Islet precursor cell (in vitro differentiated cells): ENCODE results near the gene LRRC63.
A peak's percentile ranks its signal among the peaks of the same experiment; 100 is the strongest.
"Not testable (repeated sequence)": the region's sequence is repeated elsewhere in the genome, so short reads cannot be mapped to it uniquely, and the experiment has no call there.

ENCODE experiments used
- DNase-seq: peaks from one replicate; pipeline ENCODE4 v3.0.0-alpha.2; 2018

The LRRC63 gene

DNA sequence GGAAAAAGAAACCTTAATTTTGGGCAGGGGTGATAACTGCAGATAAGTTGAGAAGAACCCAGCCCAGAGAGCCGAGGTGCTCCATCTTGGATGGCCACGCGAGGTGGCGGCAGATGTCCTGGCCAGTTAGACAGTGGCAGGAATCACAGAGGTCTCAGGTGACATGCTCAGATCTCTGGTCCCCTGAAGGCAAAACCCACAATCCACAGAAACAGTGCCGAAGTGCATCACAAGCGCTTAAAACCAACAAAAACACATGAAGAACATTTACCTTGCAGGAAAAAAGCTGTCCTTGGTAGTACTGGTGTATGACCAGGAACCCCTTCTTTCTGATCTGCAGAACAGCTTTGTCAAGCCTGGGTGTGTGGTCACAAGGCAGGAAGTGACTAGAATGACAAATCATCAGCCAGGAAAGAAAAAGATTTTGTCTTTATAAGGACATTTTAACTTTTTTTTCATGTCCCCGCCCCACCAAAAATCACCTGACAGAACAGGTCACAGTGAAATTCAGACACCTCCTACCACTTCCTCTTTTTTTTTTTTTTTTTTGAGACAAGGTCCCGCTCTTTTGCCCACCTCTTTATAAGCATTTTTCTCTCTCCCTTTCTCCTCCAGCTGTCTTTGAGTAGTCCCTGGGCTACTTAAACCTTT is 29.8 kb upstream of the LRRC63 start, which contains the start of gene LCP1:
TSS of gene LCP1 (minus strand) at position 338 of the 651 bp plus-strand sequence. CDS start 22,515 bp downstream, outside the sequence.
- DNase-seq, result peak; percentile 69

DNA sequence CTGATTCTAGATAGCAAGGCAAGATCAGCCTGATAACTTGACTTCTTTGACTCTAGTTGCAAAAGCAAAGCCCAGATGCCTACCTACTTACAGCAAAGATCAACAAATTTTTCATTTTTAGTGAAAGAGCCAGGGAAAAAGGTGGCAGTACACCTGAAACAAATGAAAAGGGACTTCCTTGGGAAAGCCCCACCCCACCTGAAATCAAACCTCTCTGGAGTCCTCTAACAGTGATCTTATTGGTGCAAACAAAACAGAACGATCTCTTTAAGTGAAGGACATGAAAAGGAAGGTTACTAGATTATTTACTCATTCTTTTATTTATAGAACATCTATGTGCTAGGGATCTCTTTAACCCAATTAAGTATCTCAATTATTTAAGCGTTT is 29.2 kb upstream of the LRRC63 start:
- DNase-seq, result no peak

DNA sequence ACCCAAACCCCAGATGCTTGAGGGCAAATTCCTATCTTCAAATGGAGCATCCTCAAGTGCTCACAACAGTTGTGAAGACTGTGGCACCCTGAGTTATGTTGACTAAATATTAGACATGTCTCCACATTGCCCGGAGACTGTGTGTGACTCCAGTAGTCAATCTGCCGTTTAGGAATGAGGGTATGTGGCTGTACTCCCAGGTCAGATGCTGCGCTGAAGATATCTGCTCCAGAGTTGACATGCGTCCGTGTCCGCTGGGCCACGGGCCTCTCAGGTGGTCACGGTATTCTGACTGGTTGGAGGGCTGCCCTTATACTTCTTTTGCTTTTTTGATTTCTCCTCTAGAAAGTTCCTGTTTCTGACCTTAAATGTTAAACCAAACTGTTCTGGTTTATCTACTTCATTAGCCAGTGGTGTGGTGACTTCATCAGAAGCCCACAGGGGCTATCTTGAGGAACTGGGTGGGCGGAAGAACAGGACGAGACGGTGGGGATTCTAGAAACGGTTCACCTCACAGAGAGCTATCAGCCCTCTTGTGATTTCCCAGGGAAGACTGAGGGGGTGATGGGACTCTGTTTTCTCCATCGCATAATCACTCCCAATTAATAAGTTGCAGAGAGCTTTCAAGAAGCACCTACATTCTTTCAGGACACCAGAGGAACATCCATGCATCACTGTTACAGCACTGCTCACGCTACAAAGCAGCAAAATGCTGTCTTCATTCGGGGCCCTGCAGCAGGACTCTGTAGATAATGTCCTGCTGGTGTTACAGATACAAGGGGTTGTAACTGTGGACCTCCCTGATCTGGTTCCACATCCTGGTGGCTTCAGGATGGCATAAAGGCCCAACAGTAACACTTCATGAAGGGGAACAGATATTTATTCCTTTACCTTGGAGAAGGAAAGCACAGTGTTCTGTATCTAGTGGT is 28.4 kb upstream of the LRRC63 start:
- no peak for DNase-seq

DNA sequence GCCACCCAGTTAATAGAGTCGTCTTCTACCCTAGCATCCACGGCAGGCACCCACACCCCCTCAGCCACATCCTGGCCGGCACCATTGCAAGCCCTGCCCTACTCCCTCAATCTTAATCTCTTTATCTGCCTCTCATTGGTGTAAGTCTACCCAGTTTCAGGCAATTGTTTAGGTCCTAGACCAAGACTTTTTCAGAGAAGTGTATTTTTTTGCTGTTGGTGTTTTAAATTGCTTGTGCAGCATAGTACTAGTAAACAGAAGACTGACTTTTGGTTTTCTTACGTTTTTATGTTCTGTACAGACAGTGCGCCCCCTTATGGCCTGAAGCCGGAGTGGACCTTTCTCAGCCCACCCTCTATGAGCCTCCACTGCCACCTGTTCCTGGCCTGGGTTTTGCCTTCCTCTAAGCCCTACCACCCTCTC is 27.4 kb upstream of the LRRC63 start:
- DNase-seq, result no peak

DNA sequence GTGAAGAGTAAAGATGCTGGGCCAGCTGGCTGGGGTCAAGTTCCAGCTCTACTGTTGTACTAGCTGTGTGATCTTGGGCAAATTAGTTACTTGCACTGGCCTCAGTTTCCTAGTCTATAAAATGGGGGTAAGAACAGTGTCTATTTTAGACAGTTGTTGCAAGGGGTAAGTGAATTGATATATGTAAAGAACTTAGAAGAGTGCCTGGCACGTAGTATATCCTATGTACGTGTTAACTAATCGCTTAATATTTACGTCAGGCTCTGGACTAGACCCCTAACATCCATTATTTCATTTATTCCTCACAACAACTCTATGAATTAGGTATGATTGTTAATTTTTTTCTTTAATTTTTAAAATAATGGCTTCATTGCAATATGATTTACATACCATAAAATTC is 26.1 kb upstream of the LRRC63 start:
- DNase-seq, result no peak

DNA sequence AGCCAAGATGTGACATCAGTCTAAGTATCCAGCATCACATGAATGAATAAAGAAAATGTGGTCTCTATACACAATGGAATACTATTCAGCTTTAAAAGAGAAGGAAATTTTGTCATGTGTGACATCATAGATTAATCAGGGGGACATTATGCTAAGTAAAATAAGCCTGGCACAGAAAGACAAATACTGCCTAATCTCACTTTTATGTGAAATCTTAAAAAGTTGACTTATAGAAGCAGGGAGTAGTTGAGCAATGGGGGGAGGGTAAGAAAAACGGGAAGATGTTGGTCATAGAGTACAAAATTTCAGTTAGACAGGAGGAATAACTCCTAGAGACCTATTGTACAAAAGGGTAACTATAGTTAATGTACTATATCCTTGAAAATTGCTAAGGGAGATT is 19.3 kb upstream of the LRRC63 start:
- no peak for DNase-seq

DNA sequence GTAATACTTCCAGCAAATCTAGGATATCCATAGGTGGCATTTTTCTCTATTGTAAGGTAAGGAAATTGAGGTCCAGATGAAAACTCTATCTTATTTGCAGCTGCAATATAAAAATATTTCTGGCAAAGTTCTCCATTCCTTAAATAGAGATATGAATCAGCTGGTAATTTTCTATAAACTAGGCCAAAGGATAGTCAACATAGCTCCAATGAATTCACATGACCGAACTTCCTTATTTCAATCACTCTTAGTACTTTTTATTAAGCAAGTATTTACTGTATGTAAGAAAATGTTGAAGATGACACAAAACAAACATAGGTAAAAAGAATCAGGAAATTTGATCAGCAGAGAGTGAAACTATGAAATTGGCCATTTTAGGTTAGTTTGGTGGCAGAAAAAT is 16.7 kb upstream of the LRRC63 start:
- no peak for DNase-seq

DNA sequence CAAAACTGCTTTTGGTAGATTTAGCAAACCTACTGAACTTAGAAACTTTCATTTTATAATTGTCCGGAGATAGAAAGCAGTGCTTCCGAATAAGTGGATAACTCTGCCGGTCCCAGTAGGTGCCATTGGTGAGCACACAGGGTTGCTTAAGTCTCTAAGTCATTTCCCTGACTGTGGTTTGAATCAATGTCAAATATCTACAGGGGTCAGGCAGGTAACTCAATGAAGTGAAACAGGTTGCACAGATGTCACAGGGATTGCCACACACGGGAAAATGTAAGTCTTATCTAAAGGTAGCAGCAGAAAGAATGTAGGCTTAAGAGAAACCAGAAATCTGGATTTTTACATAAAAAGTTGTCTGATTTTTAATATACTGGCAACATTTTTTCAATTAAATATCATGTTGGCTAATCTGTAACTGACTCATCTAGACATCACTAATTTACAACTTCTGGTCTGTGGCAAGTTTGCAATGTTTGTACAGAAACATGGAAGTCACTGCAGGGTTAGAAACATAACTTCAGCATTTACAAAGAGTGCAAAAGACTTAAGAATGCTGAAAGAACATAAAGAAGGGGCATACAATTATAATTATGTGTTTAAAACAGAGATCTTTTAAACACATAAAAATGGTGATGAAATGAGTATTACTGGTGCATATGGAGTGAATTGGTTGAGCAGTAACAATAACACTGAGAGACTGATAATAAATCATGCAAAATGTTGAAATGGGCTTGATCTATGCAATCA is 14.3 kb upstream of the LRRC63 start:
- no peak for DNase-seq

DNA sequence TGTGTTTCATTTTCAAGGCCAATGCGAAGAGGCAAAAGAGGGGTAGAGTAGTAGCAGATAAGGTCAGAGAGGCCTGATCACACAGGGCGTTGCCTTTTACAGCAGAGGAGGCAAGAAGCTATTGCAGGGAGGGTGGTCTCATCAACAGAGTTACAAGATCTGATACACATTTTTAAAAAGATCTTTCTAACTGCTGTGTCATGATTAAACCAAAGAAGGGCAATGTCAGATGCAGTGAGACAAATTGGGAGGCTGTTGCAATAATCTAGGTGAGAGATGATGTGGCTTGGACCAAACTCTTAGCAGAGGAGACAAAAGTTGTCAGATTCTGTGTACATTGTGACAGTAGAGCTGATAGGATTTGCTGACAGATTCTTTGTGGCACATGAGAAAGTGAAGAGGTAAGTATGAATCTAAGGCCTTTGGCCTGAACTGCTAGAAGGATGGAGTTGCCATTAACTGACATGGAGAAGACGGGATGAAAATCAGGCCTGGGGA is 13.0 kb upstream of the LRRC63 start:
- no peak for DNase-seq

DNA sequence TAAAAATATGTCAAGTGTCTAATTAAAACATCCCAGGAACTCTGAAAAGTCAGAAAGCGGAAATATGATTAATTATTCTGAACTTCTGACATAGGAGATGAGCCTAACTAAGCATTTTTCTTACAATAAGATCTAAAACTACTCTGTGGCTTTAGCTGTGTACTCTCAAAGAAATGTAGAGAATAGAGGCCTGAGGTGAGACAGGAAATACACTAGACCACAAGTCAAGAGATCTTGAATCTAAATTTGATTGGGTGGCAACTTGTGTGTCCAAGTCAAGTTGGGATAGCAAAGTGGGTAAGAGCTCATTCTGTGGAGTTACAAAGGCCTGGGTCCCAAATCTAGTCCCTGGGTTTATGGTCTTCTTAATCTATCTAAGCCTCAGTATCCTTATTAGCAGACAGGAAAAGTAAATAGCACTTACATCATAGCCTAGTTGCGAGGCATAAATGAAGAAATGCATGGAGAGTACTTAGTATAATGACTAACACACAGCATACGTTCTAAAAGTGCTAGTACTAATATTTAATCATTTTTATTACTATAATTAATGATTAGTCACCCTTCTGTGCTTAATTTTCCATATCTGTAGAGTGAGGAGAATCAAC is 9.4 kb upstream of the LRRC63 start:
- no peak for DNase-seq

DNA sequence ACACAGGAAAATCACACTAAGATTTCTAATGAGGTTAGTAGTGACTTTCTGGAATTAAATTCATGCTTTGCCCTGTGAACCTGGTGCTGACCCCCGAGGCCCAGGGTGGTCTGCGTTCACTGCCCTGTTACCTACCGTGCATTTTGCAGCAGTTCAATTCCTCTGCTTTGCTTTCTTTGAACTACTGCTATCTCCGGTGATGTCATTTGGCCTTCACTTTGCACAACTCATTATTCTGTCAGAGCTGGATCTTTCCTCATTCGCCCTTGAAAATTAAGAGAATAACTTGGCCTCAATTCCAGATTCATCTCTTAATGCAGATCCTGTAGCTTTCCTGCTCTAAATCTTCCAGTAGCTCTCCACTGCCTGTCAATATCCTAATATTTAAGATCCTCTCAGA is 8.8 kb upstream of the LRRC63 start:
- no peak for DNase-seq

DNA sequence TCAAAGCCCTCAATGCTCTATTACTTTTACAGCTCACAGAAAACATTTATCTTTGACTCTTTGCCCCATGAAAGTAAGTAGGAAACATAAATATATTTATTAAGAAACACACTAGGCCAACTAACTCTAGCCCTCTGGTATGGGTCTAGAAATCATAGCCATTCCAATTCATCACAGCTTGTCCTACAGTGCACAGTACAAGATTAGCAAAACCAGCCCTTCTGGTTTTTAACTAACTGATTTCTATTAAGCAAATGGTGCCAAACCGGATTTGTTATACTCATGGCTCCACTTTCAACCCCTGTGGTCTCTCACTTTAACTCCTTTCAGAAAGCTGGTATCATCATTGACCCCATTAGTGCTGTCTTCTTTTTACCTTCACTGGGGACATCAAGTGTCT is 5.6 kb upstream of the LRRC63 start:
- no peak for DNase-seq

DNA sequence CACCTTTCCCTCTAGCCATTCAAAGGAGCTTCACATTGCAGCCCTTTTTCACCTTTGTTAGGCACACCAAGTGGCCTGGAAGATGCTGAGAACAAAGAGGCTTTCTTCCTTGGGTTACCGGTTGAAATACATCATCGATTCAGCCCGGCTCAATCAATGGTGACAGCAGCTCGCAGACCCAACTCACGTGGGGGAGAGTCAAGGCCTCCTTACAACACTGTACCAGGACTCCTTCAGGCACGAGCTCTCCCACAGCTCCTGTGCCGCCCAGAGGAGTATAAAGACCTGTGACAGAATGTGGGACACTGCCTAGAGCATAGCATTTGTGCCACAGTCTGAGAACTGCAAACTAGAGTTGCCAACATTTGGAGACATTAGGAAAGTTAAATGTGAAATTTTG is 3.9 kb upstream of the LRRC63 start:
- DNase-seq, result no peak

DNA sequence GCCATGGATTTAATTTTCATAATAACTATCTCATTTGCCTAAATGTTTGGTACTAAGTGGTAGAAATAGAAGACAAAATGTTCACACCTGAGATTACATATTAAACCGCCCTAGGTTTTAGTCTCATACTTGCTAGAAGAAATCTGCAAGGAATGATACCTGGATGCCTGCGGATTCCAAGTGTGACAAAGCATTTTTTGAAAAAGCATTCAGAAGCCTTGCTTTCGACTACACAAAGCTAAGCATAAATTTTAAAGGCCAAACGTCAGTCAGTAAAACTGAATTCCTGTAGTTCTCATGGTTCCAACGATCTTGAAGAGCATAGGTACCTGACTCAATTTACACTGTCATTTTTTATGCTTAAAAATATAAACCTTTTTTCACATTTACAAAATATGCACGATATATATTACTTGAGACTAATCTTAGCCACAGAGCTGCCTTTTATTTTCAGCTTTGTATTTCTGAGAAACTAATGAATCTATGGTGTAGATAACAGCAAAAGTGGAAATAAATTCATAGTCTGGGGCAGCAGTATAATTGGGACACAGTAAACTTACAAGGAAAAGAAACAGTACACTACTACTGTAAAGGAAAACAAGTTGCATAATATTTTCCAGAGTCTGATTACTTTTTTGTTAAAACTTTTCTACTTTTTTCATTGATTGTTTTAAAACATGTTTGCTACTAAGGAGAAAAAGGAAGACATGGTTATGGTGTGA is 1.2 kb upstream of the LRRC63 start:
- no peak for DNase-seq

DNA sequence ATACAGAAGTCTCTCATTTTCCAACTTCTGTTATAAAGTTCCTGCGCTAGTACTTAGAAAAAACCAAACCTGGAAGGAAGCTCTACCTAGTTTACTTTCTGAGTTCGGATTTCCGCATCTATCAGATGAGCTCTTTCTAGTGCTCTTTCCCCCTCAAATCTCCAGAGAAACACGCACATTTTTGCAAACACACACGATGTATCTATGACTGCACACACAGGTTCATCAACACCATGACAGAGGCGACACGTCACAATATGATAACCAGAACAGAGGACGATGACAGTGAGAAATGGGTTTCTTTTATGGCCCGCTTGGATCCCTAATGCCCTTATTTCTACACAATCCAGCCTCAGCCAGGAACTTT is 629 bp upstream of the LRRC63 start:
- no peak for DNase-seq

DNA sequence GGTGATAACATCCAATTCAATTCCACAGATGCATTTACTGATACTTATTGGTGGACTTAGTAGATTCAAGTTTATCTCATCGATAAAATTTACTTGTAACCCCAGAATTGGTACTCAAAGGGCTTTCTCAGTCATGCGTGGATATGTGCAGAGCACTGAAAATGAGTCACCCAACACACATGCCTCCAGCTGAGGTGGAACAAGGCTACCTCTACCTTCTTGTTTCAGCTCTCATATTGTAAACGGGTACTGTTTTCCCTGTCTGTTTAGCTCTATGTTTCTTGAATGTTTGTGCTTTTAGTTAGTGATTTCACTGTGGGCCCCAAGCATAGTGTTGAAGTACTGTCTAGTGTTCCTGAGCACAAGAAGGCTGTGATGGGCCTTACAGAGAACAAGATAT is 1.5 kb downstream of the LRRC63 start:
- no peak for DNase-seq

DNA sequence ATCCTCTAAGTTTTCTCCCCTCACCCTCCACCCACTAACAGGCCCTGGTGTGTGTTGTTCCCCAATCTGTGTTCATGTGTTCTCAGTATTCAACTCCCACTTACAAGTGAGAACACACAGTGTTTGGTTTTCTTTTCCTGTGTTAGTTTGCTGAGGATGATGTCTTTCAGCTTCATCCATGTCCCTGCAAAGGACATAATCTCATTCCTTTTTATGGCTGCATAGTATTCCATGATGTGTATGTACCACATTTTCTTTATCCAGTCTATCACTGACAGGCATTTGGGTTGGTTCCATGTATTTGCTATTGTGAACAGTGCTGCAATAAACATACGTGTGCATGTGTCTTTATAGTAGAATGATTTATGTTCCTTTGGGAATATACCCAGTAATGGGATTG is 3.0 kb downstream of the LRRC63 start:
- DNase-seq, result not testable (repeated sequence)

DNA sequence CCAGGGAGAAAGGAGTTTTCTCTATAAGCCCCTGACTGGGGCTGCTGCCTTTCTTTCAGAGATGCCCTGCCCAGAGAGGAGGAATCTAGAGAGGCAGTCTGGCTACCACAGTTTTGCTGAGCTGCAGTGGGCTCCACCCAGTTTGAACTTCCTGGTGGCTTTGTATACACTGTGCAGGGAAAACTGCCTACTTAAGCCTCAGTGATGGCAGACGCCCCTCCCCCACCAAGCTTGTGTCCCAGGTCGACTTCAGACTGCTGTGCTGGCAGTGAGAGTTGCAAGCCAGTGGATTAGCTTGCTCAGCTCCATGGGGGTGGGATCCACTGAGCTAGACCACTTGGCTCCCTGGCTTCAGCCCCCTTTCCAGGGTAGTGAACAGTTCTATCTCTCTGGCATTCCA is 8.5 kb downstream of the LRRC63 start:
- peak; percentile 58 for DNase-seq

DNA sequence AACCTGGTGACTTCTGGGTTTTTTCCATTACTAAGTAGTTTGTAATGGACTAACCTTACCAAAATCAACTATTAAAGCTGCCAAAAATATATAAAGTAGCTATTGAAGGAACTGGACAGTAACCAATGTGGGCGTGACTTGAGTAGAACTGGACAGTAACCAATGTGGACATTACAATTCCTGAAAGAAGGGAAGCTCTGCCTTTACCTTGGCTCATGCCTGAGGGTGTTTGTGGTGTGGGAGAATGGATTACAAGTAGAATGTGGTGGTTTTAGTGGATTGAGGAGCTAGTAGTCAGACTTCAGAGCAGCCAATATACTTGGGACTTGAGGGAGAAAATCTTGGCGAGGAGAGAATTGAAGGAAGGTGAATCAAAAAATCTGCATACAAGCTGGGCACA is 17.5 kb downstream of the LRRC63 start:
- DNase-seq, result no peak

DNA sequence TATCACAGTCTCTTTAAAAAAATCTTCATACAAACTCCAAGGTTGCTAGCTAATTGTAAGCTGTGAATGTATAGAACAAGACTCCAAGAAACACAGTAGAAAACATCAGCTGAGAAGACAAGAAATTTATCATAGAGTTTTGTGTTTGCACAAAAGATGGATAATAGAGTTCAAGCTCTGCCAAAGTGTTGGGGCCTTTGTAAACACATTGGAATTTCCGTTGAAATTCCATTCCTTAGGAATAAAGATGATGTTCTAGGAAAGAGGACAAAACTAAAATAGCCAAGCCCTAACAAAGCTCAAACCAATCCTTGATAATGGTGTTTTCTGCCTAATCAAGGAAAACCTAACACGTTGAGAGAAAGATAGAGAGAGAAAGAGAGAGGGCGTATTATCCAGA is 20.6 kb downstream of the LRRC63 start:
- no peak for DNase-seq

DNA sequence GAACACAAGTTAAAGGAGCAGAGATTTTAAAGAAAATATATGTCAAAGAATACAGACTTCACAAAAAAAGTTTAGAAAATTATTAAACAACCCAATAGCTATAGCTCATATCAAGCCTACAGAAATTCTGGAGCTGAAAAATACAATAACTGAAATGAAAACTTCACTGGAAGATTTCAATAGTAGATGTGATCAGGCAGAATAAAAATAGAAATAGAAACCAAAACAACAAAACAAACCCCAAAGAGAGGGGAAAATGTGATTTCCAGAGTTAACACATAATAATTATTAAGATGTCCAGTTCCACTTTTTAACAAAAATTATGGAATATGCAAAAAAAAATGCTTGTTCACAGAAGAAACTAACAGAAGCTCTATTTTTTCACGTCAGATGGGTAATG is 23.6 kb downstream of the LRRC63 start:
- no peak for DNase-seq

DNA sequence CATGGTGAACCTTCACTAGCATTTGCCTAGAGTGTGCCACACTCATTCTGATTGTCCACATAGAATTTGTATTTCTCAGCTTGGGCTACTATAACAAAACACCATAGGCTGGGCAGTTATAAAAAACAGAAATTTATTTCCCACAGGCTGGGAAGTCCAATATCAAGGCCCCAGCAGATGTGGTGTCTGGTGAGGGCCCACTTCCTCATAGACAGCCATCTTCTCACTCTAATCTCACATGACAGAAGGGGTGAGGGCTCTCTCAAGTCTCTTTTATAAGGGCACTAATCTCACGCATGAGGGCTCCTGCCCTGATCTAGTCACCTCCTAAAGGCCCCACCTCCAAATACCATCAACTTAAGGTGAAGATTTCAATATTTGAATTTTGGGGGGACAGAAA is 53.6 kb downstream of the LRRC63 start:
- no peak for DNase-seq
